Neural cell (in vitro differentiated cells): Measurements from ENCODE around the gene MBD6. TPM values are rescaled to one million over a fixed set of nuclear protein-coding genes. Genes with fewer than 3 reads are reported as not detected.

ENCODE experiments used
- H2AFZ ChIP-seq: fragments of 200-600, 300-800 bp; sonication (generic), shearing (Covaris generic); 2 replicates; pipeline ENCODE4 v1.6.0; 2014; ENCODE audit warnings: low read depth, mild to moderate bottlenecking, antibody characterized with exemption, low read length, moderate library complexity
- H3F3A ChIP-seq: fragments of 200-600 bp; shearing (Covaris generic); 2 replicates; pipeline ENCODE4 v1.6.1; 2016; ENCODE audit warnings: mild to moderate bottlenecking, moderate library complexity, mixed read lengths, antibody characterized with exemption, low read length; ENCODE audit not compliant: insufficient read depth, poor library complexity, severe bottlenecking
- H3K27ac ChIP-seq: fragments of 200-600, 300-800 bp; sonication (generic), shearing (Covaris generic); 2 replicates; pipeline ENCODE4 v1.5.1; 2014; ENCODE audit warnings: mild to moderate bottlenecking, low read length, moderate library complexity
- H3K27me3 ChIP-seq: fragments of 300-800, 200-600 bp; sonication (generic), shearing (Covaris generic); 2 replicates; pipeline ENCODE4 v1.6.0; 2014; ENCODE audit warnings: mild to moderate bottlenecking, low read depth, low read length, moderate library complexity; ENCODE audit not compliant: insufficient read depth
- H3K36me3 ChIP-seq: fragments of 300-800, 200-600 bp; sonication (generic), shearing (Covaris generic); 2 replicates; pipeline ENCODE4 v1.5.1; 2014; ENCODE audit warnings: mild to moderate bottlenecking, antibody characterized with exemption, low read length, moderate library complexity; ENCODE audit not compliant: insufficient read depth
- H3K4me2 ChIP-seq: fragments of 300-800, 200-600 bp; sonication (generic), shearing (Covaris generic); 2 replicates; pipeline ENCODE4 v1.6.0; 2014; ENCODE audit warnings: mild to moderate bottlenecking, low read length
- H3K4me3 ChIP-seq: fragments of 300-800, 200-600 bp; sonication (generic), shearing (Covaris generic); 2 replicates; pipeline ENCODE4 v1.5.1; 2014; ENCODE audit warnings: mild to moderate bottlenecking, low read length, moderate library complexity
- H3K79me2 ChIP-seq: fragments of 200-600 bp; shearing (Covaris generic); replicated peaks from 2 replicates; pipeline ENCODE4 v1.6.0; 2014; ENCODE audit warnings: mild to moderate bottlenecking, low read length, moderate library complexity; ENCODE audit not compliant: insufficient read depth
- H3K9ac ChIP-seq: fragments of 300-800, 200-600 bp; sonication (generic), shearing (Covaris generic); 2 replicates; pipeline ENCODE4 v1.6.1; 2016; ENCODE audit warnings: mild to moderate bottlenecking, low read length, mixed read lengths
- H3K9me2 ChIP-seq: fragments of 200-600 bp; shearing (Covaris generic); 2 replicates; pipeline ENCODE4 v1.6.1; 2016; ENCODE audit warnings: mild to moderate bottlenecking, low read length, mixed read lengths; ENCODE audit not compliant: insufficient read depth
- H3K9me3 ChIP-seq: fragments of 200-600, 300-800 bp; sonication (generic), shearing (Covaris generic); 2 replicates; pipeline ENCODE4 v1.6.1; 2016; ENCODE audit warnings: mild to moderate bottlenecking, mixed run types, low read length, moderate library complexity, mixed read lengths
- H4K20me1 ChIP-seq: fragments of 200-600 bp; shearing (Covaris generic); 2 replicates; pipeline ENCODE4 v1.6.1; 2016; ENCODE audit warnings: mild to moderate bottlenecking, mixed run types; ENCODE audit not compliant: insufficient read depth
- EP300 ChIP-seq: fragments of 450-650 bp; conservative IDR thresholded peaks from 2 replicates; pipeline ENCODE4 v1.6.1; 2014; ENCODE audit warnings: antibody characterized with exemption, mild to moderate bottlenecking, moderate library complexity; ENCODE audit not compliant: poor library complexity, severe bottlenecking
- EZH2 ChIP-seq: fragments of 200-600, 300-800 bp; shearing (Covaris generic), sonication (generic); IDR thresholded peaks from 2 replicates; pipeline ENCODE4 v1.6.1; 2014; ENCODE audit warnings: antibody characterized with exemption, low read length, borderline replicate concordance, mild to moderate bottlenecking; ENCODE audit not compliant: insufficient read depth, poor library complexity, severe bottlenecking
- MXI1 ChIP-seq: fragments of 450-650 bp; conservative IDR thresholded peaks from 2 replicates; pipeline ENCODE4 v1.6.1; 2014; ENCODE audit warnings: antibody characterized with exemption, mild to moderate bottlenecking; ENCODE audit not compliant: poor library complexity, severe bottlenecking
- POLR2AphosphoS5 ChIP-seq: IDR thresholded peaks from 2 replicates; pipeline ENCODE4 v1.6.1; 2012
- RAD21 ChIP-seq: fragments of 450-650 bp; conservative IDR thresholded peaks from 2 replicates; pipeline ENCODE4 v1.6.1; 2014; ENCODE audit warnings: antibody characterized with exemption, mild to moderate bottlenecking, moderate library complexity
- SMC3 ChIP-seq: fragments of 450-650 bp; conservative IDR thresholded peaks from 2 replicates; pipeline ENCODE4 v1.6.1; 2014; ENCODE audit warnings: antibody characterized with exemption, mild to moderate bottlenecking, moderate library complexity; ENCODE audit not compliant: poor library complexity
- TAF1 ChIP-seq: IDR thresholded peaks from 2 replicates; pipeline ENCODE4 v1.6.1; 2012; ENCODE audit warnings: low read depth
- polyA plus RNA-seq: library from polyadenylated mRNA; depleted of rRNA; stranded (reverse); fragments of >200 nt; gene quantifications from 2 replicates; pipeline ENCODE4 v1.2.3, GENCODE V29; 2014
- TF ChIP-seq, protein P1 (sequence below): IDR thresholded peaks from 2 replicates; pipeline ENCODE4 v1.6.1; 2012; ENCODE audit warnings: borderline replicate concordance

MBD6 gene
- polyA plus RNA-seq, 1 donor from 2014 or later: 2.1 TPM

DNA sequence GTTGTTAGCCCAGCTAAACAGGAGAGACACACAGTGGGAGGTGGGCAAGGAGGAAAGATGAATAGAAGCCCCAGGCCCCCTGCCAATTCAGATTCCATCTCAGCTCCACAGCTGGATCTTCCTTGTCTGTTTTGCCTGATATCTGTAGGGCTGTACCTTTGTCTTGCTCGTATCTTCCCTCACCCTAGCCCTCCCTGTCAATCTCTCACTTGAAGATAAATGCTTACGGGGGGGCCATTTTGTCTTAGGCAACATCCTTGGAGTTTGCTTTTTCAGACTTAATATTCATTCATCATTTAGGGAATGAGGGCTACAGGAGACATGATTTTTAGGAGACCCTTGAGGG lies 29.7 kb downstream of the MBD6 start:
- peaks cover 7% of the 10 kb centered on the region for H3F3A ChIP-seq
- H3K9me2 ChIP-seq: no peaks in the 10 kb centered on the region
- H3K27me3 ChIP-seq: no peaks in the 10 kb centered on the region
- H3K9ac ChIP-seq: peak overlapping the region; percentile 99
- peak overlapping the region; percentile 90 for H3K4me2 ChIP-seq
- peaks cover 5% of the 10 kb centered on the region for H4K20me1 ChIP-seq
- peak overlapping the region; percentile 79 for H3K4me3 ChIP-seq
- no peaks in the 10 kb centered on the region for H3K9me3 ChIP-seq
- no peak overlapping the region for H2AFZ ChIP-seq
- TF ChIP-seq POLR2AphosphoS5: no peak
- peak overlapping the region; percentile 91 for H3K27ac ChIP-seq
- H3K36me3 ChIP-seq: no peaks in the 10 kb centered on the region
- H3K79me2 ChIP-seq: peaks cover 75% of the 10 kb centered on the region

DNA sequence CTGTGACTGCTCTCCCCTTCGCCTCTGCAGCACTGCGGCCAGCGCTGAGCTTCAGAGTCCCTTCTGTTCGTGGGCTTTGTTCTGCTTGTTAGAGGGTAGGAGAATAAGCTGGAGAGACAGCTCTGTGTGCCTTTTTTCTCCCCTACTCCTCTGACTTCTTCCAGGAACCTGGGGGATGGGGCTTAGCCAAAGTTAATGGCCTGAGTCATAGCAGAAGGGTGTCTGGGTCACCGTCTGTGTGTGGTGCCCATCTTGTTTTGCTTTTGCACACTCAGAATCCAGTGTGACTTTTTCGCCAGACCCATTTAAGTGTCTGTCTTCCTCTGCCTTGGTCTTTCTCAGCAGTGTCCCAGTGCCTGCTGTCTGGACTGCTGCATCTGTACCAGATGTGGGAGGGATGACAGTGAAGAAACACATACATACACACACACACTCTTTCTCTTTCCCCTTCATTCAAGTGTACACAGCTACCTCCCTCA lies 30.2 kb downstream of the MBD6 start:
- no peak overlapping the region for H2AFZ ChIP-seq
- H3K9me3 ChIP-seq: no peaks in the 10 kb centered on the region
- H3K27me3 ChIP-seq: no peaks in the 10 kb centered on the region
- no peaks in the 10 kb centered on the region for H3K36me3 ChIP-seq
- no peaks in the 10 kb centered on the region for H3K9me2 ChIP-seq
- peak overlapping the region; percentile 90 for H3K4me2 ChIP-seq
- peak overlapping the region; percentile 79 for H3K4me3 ChIP-seq
- no peak for TF ChIP-seq TAF1
- TF ChIP-seq EP300: no peak
- peaks cover 7% of the 10 kb centered on the region for H3F3A ChIP-seq
- H3K79me2 ChIP-seq: peaks cover 77% of the 10 kb centered on the region
- peak overlapping the region; percentile 91 for H3K27ac ChIP-seq
- H4K20me1 ChIP-seq: peaks cover 5% of the 10 kb centered on the region
- peak overlapping the region; percentile 99 for H3K9ac ChIP-seq

DNA sequence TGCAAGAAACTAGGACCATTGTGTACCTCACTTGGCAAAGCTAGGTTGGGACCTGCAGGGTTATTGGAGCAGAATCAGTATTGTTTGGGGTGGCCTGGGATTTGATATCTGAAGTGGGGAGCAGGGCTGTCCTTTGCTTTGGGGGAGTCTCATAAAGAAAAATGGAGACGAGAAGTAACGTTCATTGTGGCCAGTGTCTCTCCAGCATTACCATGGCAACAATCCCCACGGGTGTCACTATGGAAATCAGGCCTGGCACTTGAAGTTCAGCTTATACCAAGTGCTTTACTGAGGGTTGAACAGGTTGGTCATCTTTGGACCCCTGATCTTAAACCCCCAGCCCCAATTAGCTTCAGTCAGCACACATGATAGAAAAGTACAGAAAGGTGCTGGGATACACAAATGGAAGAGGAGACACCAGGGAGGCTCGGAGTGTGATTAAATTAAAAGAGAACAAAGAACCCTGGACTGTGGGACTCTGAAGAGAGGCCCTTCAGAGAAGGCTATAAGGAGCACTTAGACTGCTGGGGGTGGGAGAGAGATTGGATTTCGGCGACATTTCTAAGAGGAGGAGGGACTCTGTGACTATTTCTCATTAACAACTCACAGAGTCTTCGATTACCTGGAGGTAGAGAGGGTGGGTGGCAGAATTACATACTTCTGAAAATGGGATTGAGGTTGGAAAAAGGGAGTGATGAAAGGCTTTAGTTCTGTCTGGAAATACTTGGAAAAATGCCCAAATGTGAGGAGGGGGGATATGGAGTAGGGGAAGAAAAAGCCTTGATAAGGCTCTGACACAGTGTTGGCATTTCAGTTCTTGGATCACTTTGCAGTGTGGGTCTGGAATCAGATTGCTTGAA lies 30.9 kb downstream of the MBD6 start:
- Histone ChIP-seq H3K79me2 (peaks cover 79% of the 10 kb centered on the region), H3K27me3 (no peaks in the 10 kb centered on the region), H3K27ac (peak overlapping the region; percentile 91), H3K4me3 (peak overlapping the region; percentile 79), H3K9me3 (no peaks in the 10 kb centered on the region), H2AFZ (no peak overlapping the region), H3F3A (peaks cover 7% of the 10 kb centered on the region), H3K36me3 (no peaks in the 10 kb centered on the region), H3K4me2 (peak overlapping the region; percentile 90), H3K9ac (peak overlapping the region; percentile 99), H3K9me2 (no peaks in the 10 kb centered on the region), H4K20me1 (peaks cover 5% of the 10 kb centered on the region)
- TF ChIP-seq SMC3 (no peak), POLR2AphosphoS5 (no peak), EZH2 (no peak), MXI1 (no peak)

DNA sequence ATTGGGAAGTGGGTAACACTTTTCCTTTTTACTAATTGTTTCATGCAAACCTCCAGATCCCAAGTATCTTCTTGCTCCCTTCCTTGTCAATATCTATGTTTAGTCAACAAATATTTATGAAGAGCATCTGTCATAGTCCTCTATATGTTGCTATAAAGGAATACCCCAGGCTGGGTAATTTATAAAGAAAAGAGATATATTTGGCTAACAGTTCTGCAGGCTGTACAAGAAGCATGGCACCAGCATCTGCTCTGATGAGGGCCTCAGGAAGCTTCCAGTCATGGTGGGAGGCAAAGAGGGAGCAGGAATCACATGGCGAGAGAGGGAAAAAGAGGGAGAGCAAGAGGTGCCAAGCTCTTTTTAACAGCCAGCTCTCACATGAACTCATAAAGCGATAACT lies 31.8 kb downstream of the MBD6 start:
- Histone ChIP-seq H3K27ac (peak overlapping the region; percentile 91), H4K20me1 (peaks cover 5% of the 10 kb centered on the region), H3K4me3 (peak overlapping the region; percentile 79), H2AFZ (no peak overlapping the region), H3K36me3 (no peaks in the 10 kb centered on the region), H3K79me2 (peaks cover 81% of the 10 kb centered on the region), H3K9me3 (no peaks in the 10 kb centered on the region), H3K9me2 (no peaks in the 10 kb centered on the region), H3K4me2 (no peak overlapping the region), H3K27me3 (no peaks in the 10 kb centered on the region), H3F3A (peaks cover 7% of the 10 kb centered on the region), H3K9ac (peak overlapping the region; percentile 99)
- TF ChIP-seq, protein P1, sequence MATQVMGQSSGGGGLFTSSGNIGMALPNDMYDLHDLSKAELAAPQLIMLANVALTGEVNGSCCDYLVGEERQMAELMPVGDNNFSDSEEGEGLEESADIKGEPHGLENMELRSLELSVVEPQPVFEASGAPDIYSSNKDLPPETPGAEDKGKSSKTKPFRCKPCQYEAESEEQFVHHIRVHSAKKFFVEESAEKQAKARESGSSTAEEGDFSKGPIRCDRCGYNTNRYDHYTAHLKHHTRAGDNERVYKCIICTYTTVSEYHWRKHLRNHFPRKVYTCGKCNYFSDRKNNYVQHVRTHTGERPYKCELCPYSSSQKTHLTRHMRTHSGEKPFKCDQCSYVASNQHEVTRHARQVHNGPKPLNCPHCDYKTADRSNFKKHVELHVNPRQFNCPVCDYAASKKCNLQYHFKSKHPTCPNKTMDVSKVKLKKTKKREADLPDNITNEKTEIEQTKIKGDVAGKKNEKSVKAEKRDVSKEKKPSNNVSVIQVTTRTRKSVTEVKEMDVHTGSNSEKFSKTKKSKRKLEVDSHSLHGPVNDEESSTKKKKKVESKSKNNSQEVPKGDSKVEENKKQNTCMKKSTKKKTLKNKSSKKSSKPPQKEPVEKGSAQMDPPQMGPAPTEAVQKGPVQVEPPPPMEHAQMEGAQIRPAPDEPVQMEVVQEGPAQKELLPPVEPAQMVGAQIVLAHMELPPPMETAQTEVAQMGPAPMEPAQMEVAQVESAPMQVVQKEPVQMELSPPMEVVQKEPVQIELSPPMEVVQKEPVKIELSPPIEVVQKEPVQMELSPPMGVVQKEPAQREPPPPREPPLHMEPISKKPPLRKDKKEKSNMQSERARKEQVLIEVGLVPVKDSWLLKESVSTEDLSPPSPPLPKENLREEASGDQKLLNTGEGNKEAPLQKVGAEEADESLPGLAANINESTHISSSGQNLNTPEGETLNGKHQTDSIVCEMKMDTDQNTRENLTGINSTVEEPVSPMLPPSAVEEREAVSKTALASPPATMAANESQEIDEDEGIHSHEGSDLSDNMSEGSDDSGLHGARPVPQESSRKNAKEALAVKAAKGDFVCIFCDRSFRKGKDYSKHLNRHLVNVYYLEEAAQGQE: no peak
- TF ChIP-seq RAD21 (no peak), TAF1 (no peak), POLR2AphosphoS5 (no peak), EZH2 (no peak), EP300 (no peak), MXI1 (no peak)
